ENCODE measurements around the gene ARF5.

Gene ARF5

DNA sequence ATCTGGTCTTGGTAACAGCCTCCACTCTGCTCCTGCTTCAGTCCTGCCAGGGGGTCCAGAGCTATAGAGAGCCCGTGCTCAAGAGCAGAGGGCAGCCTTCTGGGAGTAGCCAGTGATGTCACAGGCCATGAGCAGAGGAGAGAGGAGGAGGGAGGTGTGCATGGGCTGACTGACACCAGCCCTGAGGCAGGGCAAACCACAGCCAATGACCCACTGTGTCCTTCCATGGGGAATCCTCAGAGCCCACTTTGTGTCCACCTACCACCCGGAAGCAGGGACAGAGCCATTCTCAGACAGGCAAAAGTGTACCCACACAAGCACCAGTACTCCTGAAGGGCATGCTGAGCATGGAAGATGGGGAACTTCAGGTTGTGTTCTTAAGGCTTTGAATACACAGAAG, 29.8 kb downstream of the ARF5 start, which contains the start of gene PAX4:
TSS of gene PAX4 (minus strand) at position 101 of the 400 bp plus-strand sequence. CDS start 2,214 bp downstream, outside the sequence.
- no peak within 1 kb of the TSS for H3K4me3 ChIP-seq (ENCODE audit: low read length)
- no peak for DNase-seq
- H3K9ac ChIP-seq (ENCODE audit: low read length) = no peak within 1 kb of the TSS
- no peak within 1 kb of the TSS for H2AFZ ChIP-seq (ENCODE audit: low read length)
- no peaks in the 10 kb centered on the region for H3F3A ChIP-seq (ENCODE audit: insufficient read depth, low read length)
- H3K4me1 ChIP-seq (ENCODE audit: low read length) = no peaks in the 10 kb centered on the region
- H3K9me2 ChIP-seq (replicated peaks; ENCODE audit: insufficient read depth, low read length) = no peaks in the 10 kb centered on the region
- no peak within 1 kb of the TSS for H3K27ac ChIP-seq (ENCODE audit: low read length)
- no peaks in the 10 kb centered on the region for H3K9me3 ChIP-seq (replicated peaks; ENCODE audit: insufficient read depth, low read length)
- no peaks in the 10 kb centered on the region for H3K79me2 ChIP-seq (ENCODE audit: low read length)
- no peak within 1 kb of the TSS for H3K4me2 ChIP-seq (ENCODE audit: low read depth, low read length)
- H4K20me1 ChIP-seq (ENCODE audit: insufficient read depth, low read length) = no peaks in the 10 kb centered on the region
- H3K27me3 ChIP-seq (replicated peaks; ENCODE audit: insufficient read depth, low read length) = peaks cover 24% of the 10 kb centered on the region
- TF ChIP-seq EZH2phosphoT487 (IDR thresholded peaks at IDR 0.05; ENCODE audit: low read length) = no peak
- TF ChIP-seq CTCF (IDR thresholded peaks at IDR 0.05; ENCODE audit: low read length) = no peak
- no peak for TF ChIP-seq EZH2 (optimal IDR thresholded peaks at IDR 0.05; ENCODE audit: low read depth, low read length)
- H3K36me3 ChIP-seq (replicated peaks; ENCODE audit: insufficient read depth, low read length) = no peaks in the 10 kb centered on the region

GRCh38 chr7:127618775-127619174, 30.6 kb downstream of the ARF5 start:
- Histone ChIP-seq H3F3A (ENCODE audit: insufficient read depth, low read length) (no peaks in the 10 kb centered on the region), H3K9me3 (replicated peaks; ENCODE audit: insufficient read depth, low read length) (no peaks in the 10 kb centered on the region), H3K9me2 (replicated peaks; ENCODE audit: insufficient read depth, low read length) (no peaks in the 10 kb centered on the region), H3K27me3 (replicated peaks; ENCODE audit: insufficient read depth, low read length) (peaks cover 24% of the 10 kb centered on the region), H2AFZ (ENCODE audit: low read length) (no peak overlapping the region), H3K4me3 (ENCODE audit: low read length) (no peak overlapping the region), H3K27ac (ENCODE audit: low read length) (no peak overlapping the region), H3K9ac (ENCODE audit: low read length) (no peak overlapping the region), H3K4me1 (ENCODE audit: low read length) (no peaks in the 10 kb centered on the region), H3K4me2 (ENCODE audit: low read depth, low read length) (no peak overlapping the region), H3K79me2 (ENCODE audit: low read length) (no peaks in the 10 kb centered on the region), H4K20me1 (ENCODE audit: insufficient read depth, low read length) (no peaks in the 10 kb centered on the region), H3K36me3 (replicated peaks; ENCODE audit: insufficient read depth, low read length) (no peaks in the 10 kb centered on the region)
- DNase-seq = no peak
- TF ChIP-seq EZH2 (optimal IDR thresholded peaks at IDR 0.05; ENCODE audit: low read depth, low read length) (no peak), CTCF (IDR thresholded peaks at IDR 0.05; ENCODE audit: low read length) (no peak), EZH2phosphoT487 (IDR thresholded peaks at IDR 0.05; ENCODE audit: low read length) (no peak)

DNA sequence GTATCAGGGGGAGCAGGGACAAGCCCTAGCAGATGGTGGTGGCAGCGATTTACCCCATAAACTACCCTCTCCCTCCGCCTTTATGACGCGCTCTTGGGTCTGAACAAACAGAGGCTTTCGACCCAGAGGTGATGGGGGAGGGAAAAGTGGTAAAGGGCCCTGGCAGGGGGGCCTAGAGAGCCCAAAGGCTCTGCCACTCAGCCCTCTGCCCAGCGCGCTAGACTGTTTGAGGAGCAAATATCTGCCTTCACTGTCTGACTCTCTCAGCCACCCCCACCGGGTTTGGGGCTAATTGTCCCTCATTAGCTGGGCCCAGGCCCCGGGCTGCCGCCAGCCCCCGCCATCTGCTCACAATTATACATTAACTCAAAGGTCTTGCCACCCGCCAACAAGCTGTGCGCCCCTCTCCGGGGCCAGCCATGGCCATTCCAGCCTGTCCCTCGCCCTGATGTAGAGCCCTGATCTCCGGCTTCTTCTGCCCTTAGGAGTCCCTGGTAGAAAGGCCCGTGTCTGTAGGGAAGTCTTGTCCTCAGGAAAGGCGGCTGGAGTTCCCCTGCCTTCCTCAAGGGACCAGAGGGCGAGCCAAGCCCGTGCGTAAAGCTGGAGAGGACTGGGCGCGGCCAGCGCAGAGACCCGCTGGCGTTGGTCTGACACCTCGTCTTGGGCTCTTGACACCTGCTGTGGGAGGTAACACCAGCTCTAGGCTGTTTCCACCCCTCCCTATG, 31.6 kb downstream of the ARF5 start:
- Histone ChIP-seq H3K36me3 (replicated peaks; ENCODE audit: insufficient read depth, low read length) (no peaks in the 10 kb centered on the region), H3K4me3 (ENCODE audit: low read length) (no peak overlapping the region), H3K9me2 (replicated peaks; ENCODE audit: insufficient read depth, low read length) (no peaks in the 10 kb centered on the region), H2AFZ (ENCODE audit: low read length) (no peak overlapping the region), H4K20me1 (ENCODE audit: insufficient read depth, low read length) (no peaks in the 10 kb centered on the region), H3K4me1 (ENCODE audit: low read length) (no peaks in the 10 kb centered on the region), H3K27me3 (replicated peaks; ENCODE audit: insufficient read depth, low read length) (peaks cover 24% of the 10 kb centered on the region), H3F3A (ENCODE audit: insufficient read depth, low read length) (no peaks in the 10 kb centered on the region), H3K27ac (ENCODE audit: low read length) (no peak overlapping the region), H3K9ac (ENCODE audit: low read length) (no peak overlapping the region), H3K79me2 (ENCODE audit: low read length) (no peaks in the 10 kb centered on the region), H3K9me3 (replicated peaks; ENCODE audit: insufficient read depth, low read length) (no peaks in the 10 kb centered on the region), H3K4me2 (ENCODE audit: low read depth, low read length) (no peak overlapping the region)
- TF ChIP-seq CTCF (IDR thresholded peaks at IDR 0.05; ENCODE audit: low read length) (no peak), EZH2phosphoT487 (IDR thresholded peaks at IDR 0.05; ENCODE audit: low read length) (no peak), EZH2 (optimal IDR thresholded peaks at IDR 0.05; ENCODE audit: low read depth, low read length) (no peak)
- no peak for DNase-seq
